Breast epithelium (tissue), 4 donors: Measurements from ENCODE around the gene NFIL3. TPM values are rescaled to one million over a fixed set of nuclear protein-coding genes. Genes with fewer than 3 reads are reported as not detected.
"Not testable (repeated sequence)": the region's sequence is repeated elsewhere in the genome, so short reads cannot be mapped to it uniquely, and the experiment has no call there.

ENCODE experiments used
- DNase-seq, 2 donors: peaks; one replicate each; pipeline ENCODE4 v3.0.0-alpha.2; 2019; ENCODE audit warnings: low spot score in 2 of 2
- H3K27ac ChIP-seq, 2 donors: fragments of 200-600 bp; sonication (generic) in 1 of 2; one replicate each; pipeline ENCODE4 v1.5.1; 2016 to 2019; ENCODE audit warnings: mild to moderate bottlenecking in 1 of 2
- H3K27me3 ChIP-seq, 2 donors: fragments of 200-600 bp; sonication (generic) in 1 of 2; one replicate each; pipeline versions ENCODE4 v1.5.1 to v1.6.0; 2017 to 2019; ENCODE audit warnings: control low read depth in 1 of 2, mild to moderate bottlenecking in 1 of 2
- H3K36me3 ChIP-seq: fragments of 200-600 bp; one replicate; pipeline ENCODE4 v1.5.1; 2019
- H3K4me1 ChIP-seq, 2 donors: fragments of 200-600 bp; sonication (generic); one replicate each; pipeline ENCODE4 v1.5.1; 2016 to 2019; ENCODE audit warnings: control low read depth in 1 of 2
- H3K4me3 ChIP-seq, 3 donors: fragments of 200-600 bp; sonication (generic); 1 replicate in 2 of 3; 2 replicates in 1 of 3; pipeline ENCODE4 v1.5.1; 2016 to 2019; ENCODE audit warnings: mild to moderate bottlenecking in 3 of 3, moderate library complexity in 2 of 3
- H3K9me3 ChIP-seq, 2 donors: fragments of 200-600 bp; sonication (generic) in 1 of 2; one replicate each; pipeline ENCODE4 v1.5.1; 2016 to 2019; ENCODE audit warnings: control low read depth in 1 of 2
- CTCF ChIP-seq, 3 donors: fragments of 450-650 bp; IDR thresholded peaks; one replicate each; pipeline ENCODE4 v1.5.1; 2016 to 2017; ENCODE audit warnings: antibody characterized with exemption in 3 of 3, mild to moderate bottlenecking in 3 of 3, moderate library complexity in 3 of 3
- POLR2A ChIP-seq: fragments of 450-650 bp; IDR thresholded peaks from one replicate; pipeline ENCODE4 v1.6.1; 2016; ENCODE audit warnings: antibody characterized with exemption, mild to moderate bottlenecking, moderate library complexity
- POLR2AphosphoS5 ChIP-seq, 3 donors: sonication (generic); formaldehyde crosslinking; IDR thresholded peaks; one replicate each; pipeline ENCODE4 v1.6.1; 2017; ENCODE audit warnings: antibody characterized with exemption in 3 of 3
- intact Hi-C: fragments of 100-400 bp; cut with DNase I; formaldehyde crosslinking; loops from one replicate; pipeline ENCODE4 v1.15.1; 2023; ENCODE audit warnings: low total_unique reads
- total RNA-seq, 3 donors: library from RNA; depleted of rRNA; stranded (reverse); fragments of >200 nt; gene quantifications; one replicate each; pipeline ENCODE4 v1.1.0, GENCODE V29; 2016

NFIL3 gene
- total RNA-seq = 10 to 100 TPM; 65.1 to 87.2 (median 74.9) TPM

DNA sequence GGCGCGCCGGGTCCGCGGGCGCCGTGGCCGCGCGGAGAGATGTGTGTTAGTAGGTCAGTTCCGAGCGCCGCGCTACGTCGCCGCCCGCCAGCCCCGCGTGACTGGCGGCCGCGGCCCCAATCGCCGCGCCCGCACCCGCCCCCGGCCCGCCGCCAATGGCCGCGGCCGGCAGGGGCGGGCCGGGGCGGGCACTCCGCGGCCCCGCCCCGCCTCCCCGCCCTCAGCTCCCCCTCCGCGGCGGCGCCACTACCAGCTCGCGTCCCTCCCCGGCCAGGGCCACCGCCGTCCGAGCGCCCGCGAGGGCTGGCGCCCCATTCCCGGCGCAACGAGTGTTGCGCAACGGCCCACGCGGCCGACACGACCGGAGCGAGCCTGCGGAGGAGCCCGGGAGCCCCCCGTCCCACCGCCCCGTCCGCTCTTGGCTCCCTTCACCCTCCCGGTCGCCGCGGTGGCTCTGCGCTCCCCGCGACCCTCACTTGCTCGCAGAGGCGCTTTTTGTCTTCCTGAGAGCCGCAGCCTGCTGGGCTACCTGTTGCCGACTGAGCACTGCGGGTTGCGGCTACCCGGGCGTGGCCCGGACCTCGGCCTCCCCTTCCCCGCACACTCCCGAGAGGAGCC lies at the start of gene NFIL3:
TSS of gene NFIL3 (minus strand) at position 48 of the 618 bp plus-strand sequence. CDS start 13,098 bp downstream, outside the sequence.
- H3K4me1 ChIP-seq = peaks cover 0 to 8% of the 10 kb centered on the region in 2 donors
- DNase-seq = peak; percentile 78 to 83
- TF ChIP-seq CTCF (IDR thresholded peaks at IDR 0.05) (peak in 1 of 3 donors; percentile 11), POLR2AphosphoS5 (IDR thresholded peaks at IDR 0.05) (peak; percentile 81 to 90 (median 90)), POLR2A (peak; percentile 55)
- H3K36me3 ChIP-seq = no peaks in the 10 kb centered on the region
- H3K27ac ChIP-seq = peak within 1 kb of the TSS; percentile 98 to 100
- intact Hi-C loops = loop anchor here (5.0 to 10.0 kb wide), 3 partner anchors 119 to 389 kb away; no protein-coding TSS in a partner anchor
- peak within 1 kb of the TSS; percentile 86 to 91 (median 86) for H3K4me3 ChIP-seq
- no peaks in the 10 kb centered on the region for H3K27me3 ChIP-seq
- H3K9me3 ChIP-seq = no peaks in the 10 kb centered on the region

- H3K27me3 ChIP-seq, H3K4me1 ChIP-seq, H3K9me3 ChIP-seq, H3K27ac ChIP-seq, H3K36me3 ChIP-seq, H3K4me3 ChIP-seq, intact Hi-C loops, DNase-seq: not testable (repeated sequence)
Observed at GRCh38 chr9:91471524-91471923, 47.9 kb upstream of the NFIL3 start.

GRCh38 chr9:91465420-91465819 lies 41.8 kb upstream of the NFIL3 start:
- no peaks in the 10 kb centered on the region for H3K36me3 ChIP-seq
- TF ChIP-seq POLR2AphosphoS5 (IDR thresholded peaks at IDR 0.05) (no peak), POLR2A (no peak), CTCF (IDR thresholded peaks at IDR 0.05) (no peak)
- H3K9me3 ChIP-seq = no peaks in the 10 kb centered on the region
- no peak overlapping the region for H3K4me3 ChIP-seq
- H3K27me3 ChIP-seq = no peaks in the 10 kb centered on the region
- no peak overlapping the region for H3K27ac ChIP-seq
- no peak for DNase-seq
- intact Hi-C loops = no loop called here
- no peaks in the 10 kb centered on the region for H3K4me1 ChIP-seq

- no peak for DNase-seq
- TF ChIP-seq CTCF (IDR thresholded peaks at IDR 0.05) = no peak
- Histone ChIP-seq H3K9me3 (no peaks in the 10 kb centered on the region), H3K27ac (no peak overlapping the region), H3K4me1 (no peaks in the 10 kb centered on the region), H3K36me3 (no peaks in the 10 kb centered on the region), H3K27me3 (no peaks in the 10 kb centered on the region), H3K4me3 (no peak overlapping the region)
- intact Hi-C loops = no loop called here
Observed at GRCh38 chr9:91458906-91459305, 35.3 kb upstream of the NFIL3 start.

GRCh38 chr9:91452844-91453243 lies 29.2 kb upstream of the NFIL3 start:
- Histone ChIP-seq H3K9me3 (no peaks in the 10 kb centered on the region), H3K27me3 (no peaks in the 10 kb centered on the region), H3K36me3 (no peaks in the 10 kb centered on the region), H3K4me3 (no peak overlapping the region), H3K4me1 (no peaks in the 10 kb centered on the region), H3K27ac (no peak overlapping the region)
- no peak for DNase-seq
- TF ChIP-seq CTCF (IDR thresholded peaks at IDR 0.05) = no peak
- no peak for TF ChIP-seq POLR2A
- TF ChIP-seq POLR2AphosphoS5 (IDR thresholded peaks at IDR 0.05) = no peak
- intact Hi-C loops = no loop called here
